Hematopoietic multipotent progenitor cell treated with erythropoietin and hydrocortisone succinate and interleukin-3 and kit ligand, for 4 days (in vitro differentiated cells): ENCODE data around the gene PLXNB1.
"Not testable (repeated sequence)": the region's sequence is repeated elsewhere in the genome, so short reads cannot be mapped to it uniquely, and the experiment has no call there.

ENCODE experiments used
- DNase-seq: peaks from one replicate; pipeline ENCODE4 v3.0.0-alpha.2; 2015

Gene PLXNB1

GRCh38 chr3:48403533-48404439 is 26.1 kb downstream of the PLXNB1 start:
- DNase-seq, result no peak

- DNase-seq, result no peak
Observed at GRCh38 chr3:48402907-48403306, 27.0 kb downstream of the PLXNB1 start.

GRCh38 chr3:48402281-48402732 is 27.6 kb downstream of the PLXNB1 start:
- DNase-seq, result no peak

GRCh38 chr3:48401434-48401901 is 28.4 kb downstream of the PLXNB1 start:
- DNase-seq, result not testable (repeated sequence)

- peak; percentile 74 for DNase-seq
Observed at GRCh38 chr3:48400824-48401433, 29.0 kb downstream of the PLXNB1 start.

- no peak for DNase-seq
Observed at GRCh38 chr3:48399387-48400172, 30.3 kb downstream of the PLXNB1 start.

- no peak for DNase-seq
Observed at GRCh38 chr3:48398701-48399386, 31.0 kb downstream of the PLXNB1 start.

GRCh38 chr3:48397767-48398681 is 31.9 kb downstream of the PLXNB1 start:
- no peak for DNase-seq

- DNase-seq, result no peak
Observed at GRCh38 chr3:48395714-48396113, 34.2 kb downstream of the PLXNB1 start.

- DNase-seq, result no peak
Observed at GRCh38 chr3:48394391-48394790, 35.5 kb downstream of the PLXNB1 start.

GRCh38 chr3:48388966-48389365 is 40.9 kb downstream of the PLXNB1 start:
- no peak for DNase-seq

GRCh38 chr3:48387634-48388033 is 42.3 kb downstream of the PLXNB1 start:
- DNase-seq, result no peak

- no peak for DNase-seq
Observed at GRCh38 chr3:48372862-48373435, 56.9 kb downstream of the PLXNB1 start.

- no peak for DNase-seq
Observed at GRCh38 chr3:48372377-48372770, 57.5 kb downstream of the PLXNB1 start.

GRCh38 chr3:48371651-48372376 is 58.1 kb downstream of the PLXNB1 start, which contains the start of gene FBXW12:
FBXW12 (plus strand) TSS chr3:48372219; CDS start chr3:48372768, 549 bp downstream.
- no peak for DNase-seq

- DNase-seq, result no peak
Observed at GRCh38 chr3:48370333-48370713, 59.6 kb downstream of the PLXNB1 start.

- no peak for DNase-seq
Observed at GRCh38 chr3:48369693-48370332, 60.1 kb downstream of the PLXNB1 start.

GRCh38 chr3:48367201-48367600 is 62.7 kb downstream of the PLXNB1 start:
- DNase-seq, result peak; percentile 47

GRCh38 chr3:48364840-48365239 is 65.0 kb downstream of the PLXNB1 start:
- peak; percentile 46 for DNase-seq

GRCh38 chr3:48361928-48362327 is 68.0 kb downstream of the PLXNB1 start:
- DNase-seq, result no peak
